ENCODE measurements around the gene LSM5. TPM values are rescaled to one million over a fixed set of nuclear protein-coding genes. Genes with fewer than 3 reads are reported as not detected.

LSM5 gene
- total RNA-seq, 1 experiment from 2014 or later: 81.0 TPM

- TF ChIP-seq EZH2phosphoT487 (IDR thresholded peaks at IDR 0.05; ENCODE audit: borderline replicate concordance): no peak
- no peak for TF ChIP-seq CTCF (IDR thresholded peaks at IDR 0.05 in 2 of 3, conservative IDR thresholded peaks at IDR 0.05 in 1 of 3; ENCODE audit: borderline replicate concordance in 1 of 3, insufficient read depth in 1 of 3, low read depth in 2 of 3, low read length in 2 of 3)
Observed at GRCh38 chr7:32490127-32490796, at the start of gene LSM5 (continued).

GRCh38 chr7:32539366-32539765 lies 49.2 kb upstream of the LSM5 start:
- no TSS peak for BruUV-seq (replicated peaks)
- Histone ChIP-seq H3K4me2 (ENCODE audit: low read length) (no peak overlapping the region), H3K9ac (ENCODE audit: low read length) (no peak overlapping the region), H3K9me3 (ENCODE audit: control insufficient read depth in 1 of 2, insufficient read depth in 1 of 2, low read depth in 1 of 2, low read length in 2 of 2) (no peaks in the 10 kb centered on the region), H3K4me1 (ENCODE audit: control insufficient read depth in 1 of 2, insufficient read depth in 2 of 2, low read length in 2 of 2) (peaks cover 11 to 15% of the 10 kb centered on the region in 2 experiments), H2AFZ (ENCODE audit: low read depth, low read length, poor library complexity, severe bottlenecking) (no peak overlapping the region), H4K20me1 (ENCODE audit: insufficient read depth) (no peaks in the 10 kb centered on the region), H3K27ac (ENCODE audit: low read depth, low read length) (no peak overlapping the region), H3K36me3 (ENCODE audit: control insufficient read depth in 1 of 2, insufficient read depth in 2 of 2, low read length in 2 of 2) (peaks cover 0 to 5% of the 10 kb centered on the region in 2 experiments; a peak in 1 of 4 replicates), H3K4me3 (replicated peaks in 1 of 2; ENCODE audit: low read depth in 1 of 2, low read length in 2 of 2) (no peak overlapping the region), H3K27me3 (ENCODE audit: insufficient read depth, low read length) (no peaks in the 10 kb centered on the region), H3K9me2 (ENCODE audit: insufficient read depth) (no peaks in the 10 kb centered on the region), H3K79me2 (ENCODE audit: insufficient read depth, low read length) (peaks cover 53% of the 10 kb centered on the region)
- DNase-seq (ENCODE audit: low read depth, low spot score): no peak
- no peak for ATAC-seq
- ChIA-PET RAD21 (ENCODE audit: low non-redundant PET in 1 of 2, low total read pairs in 2 of 2, uncharacterized antibody in 2 of 2, unreplicated experiment in 2 of 2) (no interaction called here), POLR2A (no interaction called here), CTCF (no interaction called here)
- TF ChIP-seq EZH2phosphoT487 (IDR thresholded peaks at IDR 0.05; ENCODE audit: borderline replicate concordance) (no peak), JUND (IDR thresholded peaks at IDR 0.05) (no peak), REST (IDR thresholded peaks at IDR 0.05; ENCODE audit: low read depth) (no peak), ZBTB33 (IDR thresholded peaks at IDR 0.05; ENCODE audit: extremely low read depth, insufficient replicate concordance, low read length) (no peak), SRF (IDR thresholded peaks at IDR 0.05; ENCODE audit: low read depth) (no peak), MAX (IDR thresholded peaks at IDR 0.05) (no peak), EZH2 (IDR thresholded peaks at IDR 0.05) (no peak), CBX3 (IDR thresholded peaks at IDR 0.05; ENCODE audit: low read depth) (no peak)
- intact Hi-C loops (cut with micrococcal nuclease): no loop called here

Measured in HCT116 (cell line).